ENCODE results near the gene WDR6. TPM values are rescaled to one million over a fixed set of nuclear protein-coding genes. Genes with fewer than 3 reads are reported as not detected.

WDR6 gene
- total RNA-seq, 1 donor from 2014 or later: 115 TPM

- DNase-seq (ENCODE audit: low spot score in 2 of 2): no peak
- Histone ChIP-seq H3K9me3 (no peaks in the 10 kb centered on the region), H3K4me1 (peaks cover 0 to 1% of the 10 kb centered on the region in 2 donors), H3K27ac (no peak overlapping the region), H3K27me3 (no peaks in the 10 kb centered on the region), H3K4me3 (no peak overlapping the region), H3K36me3 (peaks cover 3 to 13% of the 10 kb centered on the region in 2 donors)
- no peak for TF ChIP-seq CTCF (IDR thresholded peaks at IDR 0.05)
- intact Hi-C loops (cut with DNase I): no loop called here
Measured at GRCh38 chr3:49001155-49001554, 6.0 kb upstream of the WDR6 start.

GRCh38 chr3:49004352-49005302 lies 2.6 kb upstream of the WDR6 start:
- no peaks in the 10 kb centered on the region for H3K27me3 ChIP-seq
- DNase-seq (ENCODE audit: low spot score in 2 of 2): no peak
- intact Hi-C loops (cut with DNase I): loop anchor here (5.0 kb wide), 2 partner anchors 87 to 408 kb away; partner anchors contain the start of genes ARIH2, RHOA and TCTA

GRCh38 chr3:49005303-49005680 lies 1.9 kb upstream of the WDR6 start:
- no peak for TF ChIP-seq CTCF (IDR thresholded peaks at IDR 0.05)
- H3K27me3 ChIP-seq: no peaks in the 10 kb centered on the region
- no peak overlapping the region for H3K4me3 ChIP-seq
- H3K4me1 ChIP-seq: peaks cover 2 to 13% of the 10 kb centered on the region in 2 donors
- H3K27ac ChIP-seq: peak overlapping the region in 1 of 2 donors; percentile 96
- intact Hi-C loops (cut with DNase I): loop anchor here (5.0 kb wide), 2 partner anchors 88 to 407 kb away; partner anchors contain the start of genes ARIH2, RHOA and TCTA
- H3K36me3 ChIP-seq: no peaks in the 10 kb centered on the region
- no peak for DNase-seq (ENCODE audit: low spot score in 2 of 2)
- H3K9me3 ChIP-seq: no peaks in the 10 kb centered on the region

More at GRCh38 chr3:49004352-49005302, 2.6 kb upstream of the WDR6 start:
- Histone ChIP-seq H3K36me3 (no peaks in the 10 kb centered on the region), H3K9me3 (no peaks in the 10 kb centered on the region), H3K4me1 (peaks cover 2 to 13% of the 10 kb centered on the region in 2 donors), H3K4me3 (no peak overlapping the region), H3K27ac (no peak overlapping the region)
- TF ChIP-seq CTCF (IDR thresholded peaks at IDR 0.05): no peak

- Histone ChIP-seq H3K4me3 (peak overlapping the region in 1 of 2 donors; percentile 80), H3K27ac (peak overlapping the region; percentile 96)
Measured at GRCh38 chr3:49005998-49006397, 1.2 kb upstream of the WDR6 start.

More at GRCh38 chr3:49005998-49006397, 1.2 kb upstream of the WDR6 start:
- intact Hi-C loops (cut with DNase I): loop anchor here (5.0 kb wide), 2 partner anchors 89 to 406 kb away; partner anchors contain the start of genes ARIH2, RHOA and TCTA
- H3K36me3 ChIP-seq: no peaks in the 10 kb centered on the region
- no peaks in the 10 kb centered on the region for H3K9me3 ChIP-seq
- H3K4me1 ChIP-seq: peaks cover 2 to 13% of the 10 kb centered on the region in 2 donors
- no peaks in the 10 kb centered on the region for H3K27me3 ChIP-seq
- DNase-seq (ENCODE audit: low spot score in 2 of 2): no peak
- no peak for TF ChIP-seq CTCF (IDR thresholded peaks at IDR 0.05)
